ENCODE measurements around the gene ESRRA.

Gene ESRRA

GRCh38 chr11:64352099-64352994 is 47.0 kb downstream of the ESRRA start:
- Histone ChIP-seq H3K9me3 (ENCODE audit: control insufficient read depth in 1 of 2, low read length in 2 of 2) (no peaks in the 10 kb centered on the region), H3K4me1 (ENCODE audit: control insufficient read depth in 1 of 2, insufficient read depth in 2 of 2, low read length in 2 of 2) (peaks cover 0 to 12% of the 10 kb centered on the region in 2 donors), H3K27ac (ENCODE audit: low read length) (no peak overlapping the region), H3K4me3 (ENCODE audit: low read depth in 1 of 2, low read length in 2 of 2) (no peak overlapping the region), H3K27me3 (ENCODE audit: low read depth, low read length) (no peaks in the 10 kb centered on the region), H3K36me3 (ENCODE audit: control insufficient read depth in 1 of 2, insufficient read depth in 2 of 2, low read length in 2 of 2) (no peaks in the 10 kb centered on the region)

- Histone ChIP-seq H3K27me3 (ENCODE audit: low read depth, low read length) (no peaks in the 10 kb centered on the region), H3K27ac (ENCODE audit: low read length) (no peak overlapping the region), H3K36me3 (ENCODE audit: control insufficient read depth in 1 of 2, insufficient read depth in 2 of 2, low read length in 2 of 2) (no peaks in the 10 kb centered on the region), H3K4me3 (ENCODE audit: low read depth in 1 of 2, low read length in 2 of 2) (no peak overlapping the region), H3K4me1 (ENCODE audit: control insufficient read depth in 1 of 2, insufficient read depth in 2 of 2, low read length in 2 of 2) (peaks cover 1 to 18% of the 10 kb centered on the region in 2 donors), H3K9me3 (ENCODE audit: control insufficient read depth in 1 of 2, low read length in 2 of 2) (no peaks in the 10 kb centered on the region)
Observed at GRCh38 chr11:64352995-64353714, 47.8 kb downstream of the ESRRA start.

GRCh38 chr11:64353715-64354506 is 48.6 kb downstream of the ESRRA start:
- no peaks in the 10 kb centered on the region for H3K36me3 ChIP-seq (ENCODE audit: control insufficient read depth in 1 of 2, insufficient read depth in 2 of 2, low read length in 2 of 2)
- H3K9me3 ChIP-seq (ENCODE audit: control insufficient read depth in 1 of 2, low read length in 2 of 2): no peaks in the 10 kb centered on the region
- H3K4me3 ChIP-seq (ENCODE audit: low read depth in 1 of 2, low read length in 2 of 2): no peak overlapping the region
- H3K27ac ChIP-seq (ENCODE audit: low read length): no peak overlapping the region
- peaks cover 4 to 26% of the 10 kb centered on the region in 2 donors for H3K4me1 ChIP-seq (ENCODE audit: control insufficient read depth in 1 of 2, insufficient read depth in 2 of 2, low read length in 2 of 2)
- H3K27me3 ChIP-seq (ENCODE audit: low read depth, low read length): no peaks in the 10 kb centered on the region

- Histone ChIP-seq H3K4me3 (ENCODE audit: low read depth in 1 of 2, low read length in 2 of 2) (peak overlapping the region; percentile 33 to 34), H3K9me3 (ENCODE audit: control insufficient read depth in 1 of 2, low read length in 2 of 2) (no peaks in the 10 kb centered on the region), H3K4me1 (ENCODE audit: control insufficient read depth in 1 of 2, insufficient read depth in 2 of 2, low read length in 2 of 2) (peaks cover 7 to 36% of the 10 kb centered on the region in 2 donors), H3K27me3 (ENCODE audit: low read depth, low read length) (no peaks in the 10 kb centered on the region), H3K27ac (ENCODE audit: low read length) (peak overlapping the region; percentile 27), H3K36me3 (ENCODE audit: control insufficient read depth in 1 of 2, insufficient read depth in 2 of 2, low read length in 2 of 2) (no peaks in the 10 kb centered on the region)
Observed at GRCh38 chr11:64355078-64355940, 50.0 kb downstream of the ESRRA start.

GRCh38 chr11:64356498-64357411 is 51.4 kb downstream of the ESRRA start:
- Histone ChIP-seq H3K27ac (ENCODE audit: low read length) (no peak overlapping the region), H3K36me3 (ENCODE audit: control insufficient read depth in 1 of 2, insufficient read depth in 2 of 2, low read length in 2 of 2) (peaks cover under 1 to 8% of the 10 kb centered on the region in 2 donors), H3K27me3 (ENCODE audit: low read depth, low read length) (no peaks in the 10 kb centered on the region), H3K9me3 (ENCODE audit: control insufficient read depth in 1 of 2, low read length in 2 of 2) (no peaks in the 10 kb centered on the region), H3K4me1 (ENCODE audit: control insufficient read depth in 1 of 2, insufficient read depth in 2 of 2, low read length in 2 of 2) (peaks cover 7 to 41% of the 10 kb centered on the region in 2 donors), H3K4me3 (ENCODE audit: low read depth in 1 of 2, low read length in 2 of 2) (no peak overlapping the region)

GRCh38 chr11:64357446-64357845 is 52.1 kb downstream of the ESRRA start:
- Histone ChIP-seq H3K4me1 (ENCODE audit: control insufficient read depth in 1 of 2, insufficient read depth in 2 of 2, low read length in 2 of 2) (peaks cover 7 to 41% of the 10 kb centered on the region in 2 donors), H3K36me3 (ENCODE audit: control insufficient read depth in 1 of 2, insufficient read depth in 2 of 2, low read length in 2 of 2) (peaks cover 7 to 15% of the 10 kb centered on the region in 2 donors), H3K9me3 (ENCODE audit: control insufficient read depth in 1 of 2, low read length in 2 of 2) (no peaks in the 10 kb centered on the region), H3K27me3 (ENCODE audit: low read depth, low read length) (no peaks in the 10 kb centered on the region), H3K4me3 (ENCODE audit: low read depth in 1 of 2, low read length in 2 of 2) (no peak overlapping the region), H3K27ac (ENCODE audit: low read length) (no peak overlapping the region)

GRCh38 chr11:64357904-64358535 is 52.7 kb downstream of the ESRRA start:
- H3K27me3 ChIP-seq (ENCODE audit: low read depth, low read length): no peaks in the 10 kb centered on the region
- no peak overlapping the region for H3K27ac ChIP-seq (ENCODE audit: low read length)
- H3K4me3 ChIP-seq (ENCODE audit: low read depth in 1 of 2, low read length in 2 of 2): peak overlapping the region; percentile 70 to 94
- H3K4me1 ChIP-seq (ENCODE audit: control insufficient read depth in 1 of 2, insufficient read depth in 2 of 2, low read length in 2 of 2): peaks cover 7 to 41% of the 10 kb centered on the region in 2 donors
- H3K36me3 ChIP-seq (ENCODE audit: control insufficient read depth in 1 of 2, insufficient read depth in 2 of 2, low read length in 2 of 2): peaks cover 10 to 16% of the 10 kb centered on the region in 2 donors
- no peaks in the 10 kb centered on the region for H3K9me3 ChIP-seq (ENCODE audit: control insufficient read depth in 1 of 2, low read length in 2 of 2)

- Histone ChIP-seq H3K36me3 (ENCODE audit: control insufficient read depth in 1 of 2, insufficient read depth in 2 of 2, low read length in 2 of 2) (peaks cover 13 to 21% of the 10 kb centered on the region in 2 donors), H3K4me1 (ENCODE audit: control insufficient read depth in 1 of 2, insufficient read depth in 2 of 2, low read length in 2 of 2) (peaks cover 7 to 41% of the 10 kb centered on the region in 2 donors), H3K4me3 (ENCODE audit: low read depth in 1 of 2, low read length in 2 of 2) (peak overlapping the region; percentile 70 to 94), H3K27me3 (ENCODE audit: low read depth, low read length) (no peaks in the 10 kb centered on the region), H3K9me3 (ENCODE audit: control insufficient read depth in 1 of 2, low read length in 2 of 2) (no peaks in the 10 kb centered on the region), H3K27ac (ENCODE audit: low read length) (peak overlapping the region; percentile 87)
Observed at GRCh38 chr11:64358536-64358906, 53.2 kb downstream of the ESRRA start.

- peaks cover 7 to 41% of the 10 kb centered on the region in 2 donors for H3K4me1 ChIP-seq (ENCODE audit: control insufficient read depth in 1 of 2, insufficient read depth in 2 of 2, low read length in 2 of 2)
- H3K4me3 ChIP-seq (ENCODE audit: low read depth in 1 of 2, low read length in 2 of 2): peak within 1 kb of the TSS; percentile 79 to 94
- peak within 1 kb of the TSS; percentile 87 for H3K27ac ChIP-seq (ENCODE audit: low read length)
- peaks cover 13 to 27% of the 10 kb centered on the region in 2 donors for H3K36me3 ChIP-seq (ENCODE audit: control insufficient read depth in 1 of 2, insufficient read depth in 2 of 2, low read length in 2 of 2)
- no peaks in the 10 kb centered on the region for H3K9me3 ChIP-seq (ENCODE audit: control insufficient read depth in 1 of 2, low read length in 2 of 2)
- H3K27me3 ChIP-seq (ENCODE audit: low read depth, low read length): no peaks in the 10 kb centered on the region
Observed at GRCh38 chr11:64358907-64359711, 53.8 kb downstream of the ESRRA start, which contains the start of gene RPS6KA4. RPS6KA4 (plus strand) TSS chr11:64359162; CDS start chr11:64359236, 74 bp downstream.

All from muscle layer of duodenum (tissue), 2 donors.